Panc1 (cell line): ENCODE measurements around the gene RAB3D. TPM values are rescaled to one million over a fixed set of nuclear protein-coding genes. Genes with fewer than 3 reads are reported as not detected.
A peak's percentile ranks its signal among the peaks of the same experiment; 100 is the strongest.

Experiments used
- ATAC-seq: fragments of 200-7000 bp; cut with Tn5 transposase; 2 replicates; pipeline ENCODE4 v1.9.1; 2020; ENCODE audit warnings: mild to moderate bottlenecking, moderate library complexity
- BruUV-seq: library from RNA; stranded (reverse); fragments of 400-500 nt; replicated peaks from 2 replicates; lab custom pipeline; 2021; lab: Mats Ljungman, UMichigan
- CTCF ChIA-PET: fragments of 300-600 bp; sonication (Branson Sonifier 250); formaldehyde crosslinking; loops from one replicate; lab custom pipeline; 2022; ENCODE audit warnings: antibody characterized with exemption; lab: Charles Lee
- POLR2A ChIA-PET: fragments of 300-600 bp; sonication (Branson Sonifier 250); formaldehyde crosslinking; loops from one replicate; lab custom pipeline; 2022; ENCODE audit warnings: antibody characterized with exemption; lab: Charles Lee
- DNase-seq: peaks from one replicate; pipeline ENCODE4 v3.0.0-alpha.2; 2010; ENCODE audit warnings: low read depth, low spot score
- H3K27ac ChIP-seq: 2 replicates; pipeline ENCODE4 v1.5.1; 2011; ENCODE audit warnings: mild to moderate bottlenecking, low read length, inconsistent platforms
- H3K27me3 ChIP-seq: fragments of 200-500 bp; sonication (Bioruptor generic); 2 replicates; pipeline ENCODE4 v1.6.0; 2014; ENCODE audit warnings: low read length, inconsistent platforms; ENCODE audit not compliant: control insufficient read depth, insufficient read depth
- H3K36me3 ChIP-seq: fragments of 200-500 bp; sonication (Bioruptor generic); 2 replicates; pipeline ENCODE4 v1.5.1; 2014; ENCODE audit warnings: inconsistent platforms, mild to moderate bottlenecking, low read length, moderate library complexity; ENCODE audit not compliant: control insufficient read depth, insufficient read depth
- H3K4me1 ChIP-seq: 2 replicates; pipeline ENCODE4 v1.5.1; 2011; ENCODE audit warnings: inconsistent platforms, mild to moderate bottlenecking, low read length, moderate library complexity; ENCODE audit not compliant: control insufficient read depth, insufficient read depth
- H3K4me3 ChIP-seq, 2 experiments: 2 replicates each; pipeline ENCODE4 v1.5.1; 2011 to 2012; ENCODE audit warnings: low read depth in 2 of 2, low read length in 2 of 2, mild to moderate bottlenecking in 2 of 2, inconsistent platforms in 1 of 2, moderate library complexity in 1 of 2
- H3K9me3 ChIP-seq: fragments of 200-500 bp; sonication (Bioruptor generic); 2 replicates; pipeline ENCODE4 v1.5.1; 2014; ENCODE audit warnings: low read depth, mild to moderate bottlenecking, inconsistent platforms, low read length, moderate library complexity; ENCODE audit not compliant: control insufficient read depth, insufficient read depth
- CTCF ChIP-seq: fragments of 450-650 bp; IDR thresholded peaks from 2 replicates; pipeline ENCODE4 v1.5.1; 2017; ENCODE audit warnings: mild to moderate bottlenecking
- POLR2AphosphoS5 ChIP-seq: IDR thresholded peaks from 2 replicates; pipeline ENCODE4 v1.6.1; 2012; ENCODE audit warnings: mild to moderate bottlenecking, low read depth, low read length, moderate library complexity
- REST ChIP-seq, 2 experiments: IDR thresholded peaks; 2 replicates each; pipeline ENCODE4 v1.6.1; 2011 to 2012; ENCODE audit warnings: low read depth in 2 of 2, control low read depth in 1 of 2, low read length in 1 of 2, mild to moderate bottlenecking in 1 of 2, moderate library complexity in 1 of 2; ENCODE audit not compliant: insufficient read depth in 1 of 2
- SIN3A ChIP-seq: IDR thresholded peaks from 2 replicates; pipeline ENCODE4 v1.6.1; 2012; ENCODE audit warnings: low read depth, mild to moderate bottlenecking, low read length, moderate library complexity, borderline replicate concordance; ENCODE audit not compliant: insufficient read depth
- TCF7L2 ChIP-seq: IDR thresholded peaks from 2 replicates; pipeline ENCODE4 v1.6.1; 2011; ENCODE audit warnings: mild to moderate bottlenecking, low read depth, low read length, inconsistent platforms
- in situ Hi-C: cut with HindIII; loops from 2 replicates; pipeline ENCODE4 v1.10.0; 2016; ENCODE audit warnings: low sequenced_read_pairs, low pct_unique_long_range_greater_than_20kb
- intact Hi-C: fragments of 100-400 bp; cut with micrococcal nuclease; formaldehyde crosslinking; loops from one replicate; pipeline ENCODE4 v1.10.0; 2022; ENCODE audit not compliant: unreplicated experiment
- total RNA-seq: library from RNA; stranded (reverse); gene quantifications from one replicate; pipeline ENCODE4 v1.2.1, GENCODE V29; 2021; ENCODE audit not compliant: unreplicated experiment

The RAB3D gene
- total RNA-seq, 1 experiment from 2014 or later = 46.6 TPM

GRCh38 chr19:11324748-11325389 is 14.6 kb downstream of the RAB3D start:
- no TSS peak for BruUV-seq
- ATAC-seq = 0 out of 2 replicates have a peak, but pooled peaks have one; percentile 38

More at GRCh38 chr19:11324748-11325389, 14.6 kb downstream of the RAB3D start:
- intact Hi-C loops (no loop called here), in situ Hi-C loops (loop anchor here (25.0 kb wide), 1 partner anchor 237 kb away; the partner anchor contains the start of gene ELOF1)
- H3K27me3 ChIP-seq = no peaks in the 10 kb centered on the region
- H3K4me3 ChIP-seq = no peak overlapping the region
- no peak for DNase-seq
- ChIA-PET POLR2A (interaction anchor here (0.6 kb wide), 2 partner anchors 59 to 158 kb away, joined by 3 to 11 read pairs; no protein-coding TSS in a partner anchor), CTCF (no interaction called here)
- H3K36me3 ChIP-seq = no peaks in the 10 kb centered on the region; the same call in 1 of the 2 replicates
- no peaks in the 10 kb centered on the region for H3K9me3 ChIP-seq
- TF ChIP-seq SIN3A (no peak), TCF7L2 (no peak), CTCF (no peak), POLR2AphosphoS5 (no peak), REST (IDR thresholded peaks at IDR 0.05; ENCODE audit: insufficient read depth in 1 of 2, low read depth in 2 of 2, low read length in 1 of 2) (no peak)
- H3K4me1 ChIP-seq = peaks cover 15% of the 10 kb centered on the region
- peak overlapping the region; percentile 29; the same call in 1 of the 2 replicates for H3K27ac ChIP-seq
